ENCODE measurements around the gene UBAC1.

The UBAC1 gene

GRCh38 chr9:135970128-135970815 is 9.1 kb upstream of the UBAC1 start:
- TF ChIP-seq SPI1 (IDR thresholded peaks at IDR 0.05; ENCODE audit: borderline replicate concordance, low read depth), result no peak
- no peak for TF ChIP-seq POLR2AphosphoS5 (IDR thresholded peaks at IDR 0.05; ENCODE audit: low read depth)
- no peak for TF ChIP-seq CTCF (IDR thresholded peaks at IDR 0.05; ENCODE audit: insufficient read depth, low read length)
- no peak for TF ChIP-seq REST (IDR thresholded peaks at IDR 0.05; ENCODE audit: insufficient replicate concordance, low read depth)
- no peak for TF ChIP-seq GABPA (IDR thresholded peaks at IDR 0.05; ENCODE audit: low read depth)
- H3K4me3 ChIP-seq (replicated peaks; ENCODE audit: insufficient read depth, low read length), result no peak overlapping the region
- H3K27ac ChIP-seq (replicated peaks), result no peak overlapping the region
- DNase-seq (ENCODE audit: low read depth in 1 of 2, low spot score in 1 of 2), result no peak
- H3K27me3 ChIP-seq (ENCODE audit: insufficient read depth, poor library complexity, severe bottlenecking), result no peaks in the 10 kb centered on the region

- no peak for DNase-seq (ENCODE audit: low read depth in 1 of 2, low spot score in 1 of 2)
- H3K27me3 ChIP-seq (ENCODE audit: insufficient read depth, poor library complexity, severe bottlenecking), result no peaks in the 10 kb centered on the region
- no peak overlapping the region for H3K27ac ChIP-seq (replicated peaks)
- no peak for TF ChIP-seq GABPA (IDR thresholded peaks at IDR 0.05; ENCODE audit: low read depth)
- no peak for TF ChIP-seq POLR2AphosphoS5 (IDR thresholded peaks at IDR 0.05; ENCODE audit: low read depth)
- TF ChIP-seq REST (IDR thresholded peaks at IDR 0.05; ENCODE audit: insufficient replicate concordance, low read depth), result no peak
- TF ChIP-seq CTCF (IDR thresholded peaks at IDR 0.05; ENCODE audit: insufficient read depth, low read length), result no peak
- no peak for TF ChIP-seq SPI1 (IDR thresholded peaks at IDR 0.05; ENCODE audit: borderline replicate concordance, low read depth)
- H3K4me3 ChIP-seq (replicated peaks; ENCODE audit: insufficient read depth, low read length), result no peak overlapping the region
These were observed 8.0 kb upstream of the UBAC1 start for GRCh38 chr9:135969064-135969683.

- no peak for TF ChIP-seq CTCF (IDR thresholded peaks at IDR 0.05; ENCODE audit: insufficient read depth, low read length)
- TF ChIP-seq GABPA (IDR thresholded peaks at IDR 0.05; ENCODE audit: low read depth), result no peak
- no peak for TF ChIP-seq POLR2AphosphoS5 (IDR thresholded peaks at IDR 0.05; ENCODE audit: low read depth)
- no peak for TF ChIP-seq SPI1 (IDR thresholded peaks at IDR 0.05; ENCODE audit: borderline replicate concordance, low read depth)
- TF ChIP-seq REST (IDR thresholded peaks at IDR 0.05; ENCODE audit: insufficient replicate concordance, low read depth), result no peak
- no peaks in the 10 kb centered on the region for H3K27me3 ChIP-seq (ENCODE audit: insufficient read depth, poor library complexity, severe bottlenecking)
These were observed 7.4 kb upstream of the UBAC1 start for GRCh38 chr9:135968601-135969000.

More at GRCh38 chr9:135968601-135969000, 7.4 kb upstream of the UBAC1 start:
- no peak overlapping the region for H3K27ac ChIP-seq (replicated peaks)
- no peak overlapping the region for H3K4me3 ChIP-seq (replicated peaks; ENCODE audit: insufficient read depth, low read length)
- DNase-seq (ENCODE audit: low read depth in 1 of 2, low spot score in 1 of 2), result no peak

Measured in HL-60 (cell line).